ENCODE data around the gene SELENOO.

Gene SELENOO

GRCh38 chr22:50173311-50173982 lies 27.4 kb upstream of the SELENOO start:
- no peak for DNase-seq

DNA sequence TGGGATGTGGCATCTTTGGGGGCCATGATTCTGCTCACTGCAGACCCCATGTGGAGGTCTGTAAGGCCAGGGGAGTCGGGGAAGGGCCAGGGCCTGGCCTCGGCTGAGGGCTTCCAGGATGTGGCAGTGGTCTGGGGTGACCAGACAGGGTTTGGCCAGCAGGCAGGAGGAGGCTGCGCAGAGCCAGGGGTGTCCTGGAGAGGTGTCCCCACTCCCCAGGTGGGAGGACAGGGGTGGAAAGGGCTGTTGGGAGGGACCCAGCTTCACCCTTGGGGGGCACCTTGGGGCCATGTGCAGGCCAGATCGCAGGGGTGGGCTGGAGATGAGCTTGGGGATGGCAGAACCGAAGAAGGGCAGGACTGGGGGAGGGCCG lies 26.8 kb upstream of the SELENOO start:
- DNase-seq = no peak

- DNase-seq = no peak
Observed at GRCh38 chr22:50174382-50175190, 26.2 kb upstream of the SELENOO start.

- DNase-seq = no peak
Observed at GRCh38 chr22:50175191-50175461, 25.7 kb upstream of the SELENOO start.

DNA sequence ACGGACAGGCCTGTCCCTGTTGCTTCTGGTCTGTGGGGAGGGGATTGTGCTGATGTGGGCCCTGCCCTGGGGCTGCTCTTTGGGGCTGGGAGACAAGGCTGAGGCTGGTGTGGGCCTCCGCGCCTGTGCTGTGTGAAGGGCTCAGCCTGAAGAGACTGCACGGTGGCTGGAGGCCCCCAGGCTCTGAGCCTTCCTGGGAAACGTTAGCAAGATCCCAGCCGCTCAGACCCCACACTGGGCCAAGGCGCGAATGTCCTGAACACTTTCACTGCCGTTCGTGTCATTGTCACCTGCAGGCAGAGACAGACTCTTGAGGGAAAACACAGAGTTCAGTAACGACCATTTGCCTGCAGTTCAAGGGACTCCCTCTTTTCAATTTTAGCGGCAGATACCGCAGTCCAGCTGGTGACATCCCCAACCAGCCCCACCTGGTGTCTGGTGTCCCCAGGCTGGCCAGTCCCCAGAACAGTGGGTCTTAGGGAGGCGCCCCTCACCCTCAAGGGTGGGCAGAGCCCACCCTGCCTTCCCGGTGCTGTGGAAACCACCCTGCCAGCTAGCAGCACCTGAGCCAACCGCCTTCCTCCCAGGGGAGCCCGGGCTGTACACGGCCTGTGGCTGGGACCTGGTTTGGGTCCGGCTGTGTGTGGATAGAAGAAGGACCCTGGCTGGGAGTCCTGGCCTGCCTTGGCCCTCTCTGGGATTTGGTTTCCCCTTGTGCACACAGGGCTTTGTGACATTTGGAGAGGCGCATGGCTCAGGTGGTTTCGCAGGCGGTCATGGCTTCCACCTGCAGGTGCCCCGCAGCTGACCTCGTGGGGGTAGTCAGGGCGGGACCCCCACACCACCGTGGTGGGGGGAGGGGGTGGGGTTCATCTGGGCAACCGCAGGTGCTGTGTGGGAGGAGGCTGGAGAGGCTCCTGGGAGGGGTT lies 24.6 kb upstream of the SELENOO start:
- DNase-seq = no peak

GRCh38 chr22:50176850-50177536 lies 23.8 kb upstream of the SELENOO start:
- no peak for DNase-seq

DNA sequence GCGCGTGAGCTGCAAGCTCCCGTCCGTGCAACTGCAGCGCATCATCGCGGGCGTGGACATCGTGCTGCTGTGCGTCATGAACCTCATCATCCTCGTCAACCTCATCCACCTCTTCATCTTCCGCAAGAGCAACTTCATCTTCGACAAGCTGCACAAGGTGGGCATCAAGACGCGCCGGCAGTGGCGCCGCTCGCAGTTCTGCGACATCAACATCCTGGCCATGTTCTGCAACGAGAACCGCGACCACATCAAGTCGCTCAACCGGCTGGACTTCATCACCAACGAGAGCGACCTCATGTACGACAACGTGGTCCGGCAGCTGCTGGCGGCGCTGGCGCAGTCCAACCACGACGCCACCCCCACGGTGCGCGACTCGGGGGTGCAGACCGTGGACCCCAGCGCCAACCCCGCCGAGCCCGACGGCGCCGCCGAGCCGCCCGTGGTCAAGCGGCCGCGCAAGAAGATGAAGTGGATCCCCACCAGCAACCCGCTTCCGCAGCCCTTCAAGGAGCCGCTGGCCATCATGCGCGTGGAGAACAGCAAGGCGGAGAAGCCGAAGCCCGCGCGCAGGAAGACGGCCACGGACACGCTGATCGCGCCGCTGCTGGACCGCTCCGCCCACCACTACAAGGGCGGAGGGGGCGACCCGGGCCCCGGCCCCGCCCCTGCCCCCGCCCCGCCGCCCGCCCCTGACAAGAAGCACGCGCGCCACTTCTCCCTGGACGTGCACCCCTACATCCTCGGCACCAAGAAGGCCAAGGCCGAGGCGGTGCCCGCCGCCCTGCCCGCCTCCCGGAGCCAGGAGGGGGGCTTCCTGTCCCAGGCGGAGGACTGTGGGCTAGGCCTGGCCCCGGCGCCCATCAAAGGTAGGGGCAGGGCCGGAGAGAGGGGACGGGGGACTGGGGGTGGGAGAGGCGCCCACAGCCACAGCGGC lies 23.0 kb upstream of the SELENOO start:
- no peak for DNase-seq

- no peak for DNase-seq
Observed at GRCh38 chr22:50178471-50178864, 22.3 kb upstream of the SELENOO start.

GRCh38 chr22:50178871-50179869 lies 21.6 kb upstream of the SELENOO start:
- no peak for DNase-seq

DNA sequence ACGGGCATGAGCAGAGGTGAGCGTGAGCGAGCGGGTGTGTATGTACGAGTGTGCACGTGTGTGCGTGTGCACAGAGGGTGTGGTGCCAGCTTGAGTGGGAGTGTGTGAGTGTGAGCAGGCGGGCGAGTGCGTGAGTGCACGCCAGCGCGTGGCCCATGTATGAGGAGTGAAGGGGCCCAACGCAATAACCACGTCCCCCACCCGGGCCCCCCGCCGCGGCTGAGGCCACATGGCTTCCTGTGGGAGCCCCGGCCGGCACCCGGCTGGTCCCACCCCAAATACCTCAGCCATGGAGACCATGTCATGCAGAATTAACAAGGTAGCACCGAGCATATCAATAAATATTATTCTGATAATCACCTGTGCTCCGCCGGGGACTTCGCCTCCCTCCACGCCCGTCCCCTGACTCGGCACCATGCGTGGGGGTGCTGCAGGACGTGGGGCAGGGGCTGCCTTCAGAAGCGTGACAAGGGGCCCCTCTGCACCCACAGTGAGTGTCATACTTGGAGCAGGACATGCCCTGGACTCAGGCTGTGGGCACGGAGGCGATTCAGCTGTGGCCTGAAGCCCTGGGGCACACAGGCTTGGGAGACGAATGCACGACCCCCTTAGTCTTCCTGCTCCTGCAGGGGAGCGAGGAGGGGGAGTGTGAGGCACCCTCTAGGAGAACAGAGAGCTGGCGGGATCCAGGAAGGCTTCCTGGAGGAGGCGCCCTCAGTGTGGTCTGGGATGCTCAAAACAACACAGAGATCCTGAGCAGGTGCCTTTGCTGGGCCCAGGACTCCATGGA lies 20.7 kb upstream of the SELENOO start:
- DNase-seq = no peak

DNA sequence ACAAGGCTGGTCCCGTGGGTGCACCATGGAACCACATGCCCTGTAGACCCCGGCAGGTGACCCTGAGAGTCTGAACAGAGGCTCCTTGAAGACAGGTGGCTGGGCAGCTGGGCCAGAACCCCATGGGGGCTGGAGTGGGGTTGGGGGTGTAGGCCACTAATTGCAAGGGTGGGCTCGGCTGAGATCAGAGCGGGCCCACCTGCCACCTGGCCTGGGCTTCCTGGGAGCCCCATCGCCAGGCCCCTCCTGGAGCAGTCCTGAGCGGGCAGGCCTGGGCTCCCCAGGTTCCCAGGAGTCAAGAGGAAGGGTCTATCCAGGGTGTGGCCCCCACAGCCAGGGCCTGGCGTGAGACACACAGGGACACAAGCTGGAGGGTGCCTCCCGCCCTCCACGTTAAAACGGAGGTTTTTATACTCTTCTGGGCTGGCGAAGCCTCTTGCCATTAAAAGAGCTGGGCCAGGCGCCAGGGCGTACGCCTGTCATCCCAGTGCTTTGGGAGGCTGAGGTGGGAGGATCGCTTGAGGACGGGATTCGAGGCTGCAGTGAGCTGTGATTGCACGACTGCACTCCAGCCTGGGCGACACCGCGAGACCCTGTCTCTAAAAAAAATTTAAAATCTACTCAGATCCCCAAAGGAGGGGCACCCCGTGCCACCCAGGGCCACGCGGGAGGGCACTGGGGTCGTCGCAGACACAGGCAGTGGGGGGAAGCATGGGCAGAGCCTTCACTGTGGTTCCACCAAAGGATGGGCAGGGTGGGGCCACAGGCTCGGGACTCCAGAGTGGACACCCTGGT lies 19.9 kb upstream of the SELENOO start:
- DNase-seq = no peak

DNA sequence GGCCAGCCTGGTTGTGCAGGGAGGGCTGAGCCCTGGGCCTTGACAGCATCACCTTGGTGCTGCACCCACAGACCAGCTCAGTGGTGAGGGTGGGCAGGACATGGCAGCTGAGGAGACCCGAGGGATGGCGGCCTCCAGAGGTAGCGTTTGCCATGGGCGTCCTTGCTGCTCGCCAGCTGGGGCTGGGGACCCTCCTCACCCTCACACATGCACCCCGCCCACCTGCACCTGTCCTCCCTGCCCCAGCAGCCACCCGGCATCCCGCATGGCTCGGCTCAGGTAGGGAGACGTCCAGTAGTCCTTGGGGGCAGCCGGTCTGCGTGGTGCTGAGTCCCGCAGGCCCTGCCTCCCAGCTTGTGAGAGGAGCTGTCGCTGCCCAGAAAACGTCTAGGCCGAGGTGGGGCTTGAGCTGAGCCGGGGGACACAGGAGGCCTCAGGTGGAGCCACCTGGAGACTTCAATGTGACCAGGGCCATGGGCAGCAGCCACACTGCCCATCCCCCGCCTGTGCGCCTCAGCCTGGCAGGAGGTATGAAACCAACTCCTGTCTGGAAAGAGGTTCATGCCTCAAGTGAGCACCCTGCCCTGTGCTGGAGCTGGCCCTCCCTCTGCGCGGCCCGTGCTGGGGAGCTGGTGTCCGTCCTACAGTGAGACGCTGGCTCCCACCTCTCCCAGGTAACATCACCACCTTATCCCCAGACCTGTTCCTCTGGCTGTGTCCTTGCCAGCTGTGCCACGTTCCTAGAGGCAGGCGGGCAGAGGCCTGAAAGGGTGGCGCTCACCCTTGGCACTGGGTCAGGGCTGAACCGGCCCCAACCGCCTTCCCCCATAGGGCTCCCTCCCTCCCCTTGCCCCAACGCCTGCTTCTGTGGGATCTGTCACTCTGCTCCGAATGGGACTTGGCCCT lies 18.4 kb upstream of the SELENOO start:
- DNase-seq = no peak

- DNase-seq = no peak
Observed at GRCh38 chr22:50183141-50183971, 17.5 kb upstream of the SELENOO start.

DNA sequence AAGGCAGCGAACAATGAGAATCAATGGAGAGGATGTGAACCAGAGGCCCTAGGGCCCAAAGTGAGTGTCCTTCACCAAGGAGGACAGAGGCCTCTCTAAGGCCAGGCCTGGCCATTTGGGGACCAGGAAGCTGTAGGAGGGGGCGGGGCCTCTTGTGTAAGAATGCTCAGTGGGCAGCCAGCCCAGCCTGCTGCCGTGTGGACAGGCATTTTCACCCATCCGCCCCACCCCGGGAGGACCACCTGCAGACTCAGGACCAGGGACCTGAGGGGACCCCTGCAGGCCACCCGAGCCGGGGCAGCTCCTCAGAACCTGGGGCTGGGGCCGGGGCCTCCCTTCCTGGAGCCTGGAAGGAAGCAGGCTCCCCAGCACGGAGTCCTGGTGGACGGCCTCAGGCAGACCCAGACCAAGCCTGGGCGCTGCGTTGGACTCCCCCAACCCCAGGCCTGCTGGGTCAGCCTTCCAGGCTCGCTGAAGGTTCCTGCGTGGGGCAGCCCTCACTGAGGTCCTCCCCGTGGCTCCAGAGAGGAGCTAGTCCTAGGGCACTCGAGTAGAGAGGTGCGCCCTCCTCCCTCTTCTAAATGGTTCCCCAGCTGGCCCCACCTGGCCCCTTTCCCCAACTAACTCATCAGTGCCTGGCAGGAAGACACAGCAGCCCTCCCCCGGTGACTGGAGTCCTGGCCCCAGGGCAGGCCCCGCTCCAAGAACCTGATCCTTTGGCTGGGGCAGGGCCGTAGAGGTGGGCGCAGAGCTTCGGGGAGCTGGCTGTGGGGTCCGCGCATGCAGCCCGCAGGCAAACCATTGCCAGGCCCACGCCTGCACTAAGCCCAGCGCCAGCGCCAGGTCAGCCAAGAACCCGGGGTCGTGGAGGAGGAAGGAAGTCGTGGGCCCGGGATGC lies 16.6 kb upstream of the SELENOO start:
- DNase-seq = no peak

- DNase-seq = no peak
Observed at GRCh38 chr22:50184902-50185374, 15.9 kb upstream of the SELENOO start.

Data from NCI-H2171 treated with DMSO at 0.1 percent for 48 hours (cell line).